WTC11 (cell line): ENCODE data around the gene PLCB3.

Experiments
- CTCF ChIP-seq: fragments of 200-600 bp; IDR thresholded peaks from 2 replicates; pipeline ENCODE4 v1.8.0; 2022; ENCODE audit warnings: antibody characterized with exemption
- MAX ChIP-seq: sonication (generic); formaldehyde crosslinking; IDR thresholded peaks from 2 replicates; pipeline ENCODE4 v1.8.0; 2022; ENCODE audit warnings: mild to moderate bottlenecking, missing genetic modification reagents
- MYBL2 ChIP-seq: sonication (generic); formaldehyde crosslinking; IDR thresholded peaks from 2 replicates; pipeline ENCODE4 v1.8.1; 2023; ENCODE audit warnings: mild to moderate bottlenecking, moderate library complexity, missing genetic modification reagents
- SMAD3 ChIP-seq: sonication (generic); formaldehyde crosslinking; IDR thresholded peaks from 2 replicates; pipeline ENCODE4 v1.8.0; 2022; ENCODE audit warnings: missing genetic modification reagents, mild to moderate bottlenecking, borderline replicate concordance
- TEAD1 ChIP-seq: sonication (generic); formaldehyde crosslinking; IDR thresholded peaks from 2 replicates; pipeline ENCODE4 v1.8.0; 2022; ENCODE audit warnings: mild to moderate bottlenecking, missing genetic modification reagents
- ZNF416 ChIP-seq: fragments of 250-450 bp; sonication (Bioruptor Pico); IDR thresholded peaks from 2 replicates; pipeline ENCODE4 v1.9.0; 2021; ENCODE audit warnings: mild to moderate bottlenecking, inconsistent platforms
- TF ChIP-seq, protein P1 (sequence below): sonication (generic); formaldehyde crosslinking; conservative IDR thresholded peaks from 2 replicates; pipeline ENCODE4 v1.8.1; 2022; ENCODE audit warnings: mild to moderate bottlenecking, missing genetic modification reagents

DNA sequence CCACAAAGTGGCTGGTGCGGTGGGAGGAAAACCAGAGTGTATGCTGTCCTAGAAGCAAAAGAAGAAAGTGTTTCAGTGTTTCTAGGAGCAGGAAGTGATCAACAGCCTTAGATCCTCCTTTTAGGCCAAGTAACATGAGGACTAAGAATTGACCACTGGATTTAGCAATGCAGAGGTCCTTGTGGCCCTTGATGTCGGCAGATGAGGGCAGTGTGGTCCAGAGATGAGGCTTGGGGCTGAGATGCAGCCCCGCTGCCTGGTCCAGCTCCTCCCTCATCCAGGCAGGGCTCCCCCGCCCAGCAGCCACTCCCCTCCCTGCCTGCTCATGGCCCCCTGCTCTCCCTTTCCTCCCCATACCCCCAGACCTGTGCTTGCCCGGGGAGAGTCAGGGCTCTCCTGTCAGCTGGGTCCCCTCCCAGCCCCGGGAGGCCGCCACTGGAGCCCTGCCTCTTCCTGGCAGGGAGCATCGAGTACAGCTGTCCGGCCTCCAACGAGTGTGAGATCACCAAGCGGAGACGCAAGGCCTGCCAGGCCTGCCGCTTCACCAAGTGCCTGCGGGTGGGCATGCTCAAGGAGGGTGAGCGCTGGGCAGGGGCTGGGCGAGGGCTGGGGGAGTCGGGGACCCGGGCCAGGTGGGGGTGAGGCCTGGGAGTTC, 62.3 kb downstream of the PLCB3 start:
- TF ChIP-seq, protein P1, sequence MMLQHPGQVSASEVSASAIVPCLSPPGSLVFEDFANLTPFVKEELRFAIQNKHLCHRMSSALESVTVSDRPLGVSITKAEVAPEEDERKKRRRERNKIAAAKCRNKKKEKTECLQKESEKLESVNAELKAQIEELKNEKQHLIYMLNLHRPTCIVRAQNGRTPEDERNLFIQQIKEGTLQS (CRISPR knock-in tag), result no peak
- TF ChIP-seq CTCF (no peak), MYBL2 (CRISPR knock-in tag) (no peak), SMAD3 (CRISPR knock-in tag) (no peak), MAX (CRISPR knock-in tag) (no peak), TEAD1 (CRISPR knock-in tag) (no peak), ZNF416 (no peak)
